NB4 (cell line): ENCODE measurements around the gene RASA3.

Source experiments
- DNase-seq: peaks from one replicate; pipeline ENCODE4 v3.0.0; 2010; ENCODE audit warnings: low read depth
- H3K4me3 ChIP-seq: one replicate; pipeline ENCODE4 v1.5.1; 2011; ENCODE audit warnings: mild to moderate bottlenecking, low read depth, low read length, moderate library complexity
- CTCF ChIP-seq: IDR thresholded peaks from one replicate; pipeline ENCODE4 v1.5.1; 2012; ENCODE audit warnings: low read depth, low read length
- MYC ChIP-seq: IDR thresholded peaks from 2 replicates; pipeline ENCODE4 v1.6.1; 2011; ENCODE audit warnings: low read depth, low read length
- POLR2A ChIP-seq: IDR thresholded peaks from 2 replicates; pipeline ENCODE4 v1.6.1; 2011; ENCODE audit warnings: mild to moderate bottlenecking; ENCODE audit not compliant: insufficient read length; ENCODE audit errors: extremely low read depth
- TF ChIP-seq, protein P1 (sequence below): IDR thresholded peaks from 2 replicates; pipeline ENCODE4 v1.6.1; 2011; ENCODE audit warnings: low read depth, low read length

RASA3 gene

DNA sequence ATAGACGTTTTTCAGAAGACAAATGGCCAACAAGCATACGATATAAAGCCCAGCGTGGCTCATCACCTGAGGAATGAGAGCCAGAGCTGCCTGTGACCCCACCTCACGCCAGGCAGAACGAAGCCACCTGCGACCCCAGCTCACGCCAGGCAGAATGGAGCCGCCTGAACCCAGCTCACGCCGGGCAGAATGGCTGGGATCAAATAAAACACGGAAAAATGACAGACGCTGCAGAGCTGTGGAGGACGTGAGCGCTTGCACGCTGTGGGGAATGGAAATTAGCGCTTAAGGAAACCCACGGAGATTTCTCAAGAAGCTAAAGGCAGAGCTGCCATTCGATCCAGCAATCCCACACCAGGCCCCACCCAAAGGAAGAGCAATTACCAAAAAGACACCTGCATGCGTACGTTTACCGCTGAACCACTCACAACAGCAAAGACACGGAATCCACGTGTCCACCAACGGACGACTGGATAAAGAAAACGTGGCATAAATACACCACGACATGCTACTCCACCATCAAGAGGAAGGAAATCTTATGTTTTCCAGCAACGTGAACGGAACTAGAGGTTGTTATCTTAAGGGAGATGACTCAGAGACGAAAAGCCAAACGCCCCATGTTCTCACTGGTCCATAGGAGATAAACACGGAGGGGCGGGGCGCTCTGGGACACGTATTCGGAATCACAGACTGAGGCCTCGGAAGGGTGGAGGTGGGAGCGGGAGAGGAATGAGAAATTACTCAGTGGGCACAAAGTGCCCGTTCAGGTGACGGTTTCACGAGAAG is 127.8 kb downstream of the RASA3 start:
- no peak overlapping the region for H3K4me3 ChIP-seq
- TF ChIP-seq POLR2A (no peak), CTCF (no peak), MYC (no peak)
- TF ChIP-seq, protein P1, sequence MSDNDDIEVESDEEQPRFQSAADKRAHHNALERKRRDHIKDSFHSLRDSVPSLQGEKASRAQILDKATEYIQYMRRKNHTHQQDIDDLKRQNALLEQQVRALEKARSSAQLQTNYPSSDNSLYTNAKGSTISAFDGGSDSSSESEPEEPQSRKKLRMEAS = no peak
- no peak for DNase-seq

DNA sequence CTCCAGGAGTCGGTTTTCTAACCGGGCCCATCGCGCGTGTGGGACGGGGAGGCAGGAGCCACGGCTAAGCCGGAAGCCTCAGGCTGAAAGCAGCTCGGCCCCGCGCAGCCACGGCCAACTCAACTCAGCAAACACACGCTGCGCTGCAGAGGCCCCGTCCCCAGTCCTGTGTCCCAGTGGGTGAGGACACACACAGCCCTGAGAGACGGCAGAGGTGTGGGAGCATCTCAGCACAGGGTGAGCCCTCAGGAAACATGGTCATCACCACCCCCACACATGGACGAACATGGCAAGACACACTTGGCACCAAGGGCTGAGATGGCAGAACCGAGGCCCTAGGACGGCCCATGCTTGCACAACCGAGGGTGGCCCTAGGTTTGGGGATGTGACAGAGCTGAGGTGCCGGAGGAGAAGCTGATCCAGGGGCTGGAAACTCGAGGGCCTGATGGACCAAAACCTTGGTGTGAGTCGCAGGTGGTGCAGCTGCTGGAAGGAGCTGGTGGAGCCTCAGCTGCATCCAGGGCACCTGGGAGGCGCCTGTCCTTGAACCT is 129.6 kb downstream of the RASA3 start:
- H3K4me3 ChIP-seq = no peak overlapping the region
- TF ChIP-seq CTCF (no peak), POLR2A (no peak), MYC (no peak)
- TF ChIP-seq, protein P1 = no peak
- no peak for DNase-seq

DNA sequence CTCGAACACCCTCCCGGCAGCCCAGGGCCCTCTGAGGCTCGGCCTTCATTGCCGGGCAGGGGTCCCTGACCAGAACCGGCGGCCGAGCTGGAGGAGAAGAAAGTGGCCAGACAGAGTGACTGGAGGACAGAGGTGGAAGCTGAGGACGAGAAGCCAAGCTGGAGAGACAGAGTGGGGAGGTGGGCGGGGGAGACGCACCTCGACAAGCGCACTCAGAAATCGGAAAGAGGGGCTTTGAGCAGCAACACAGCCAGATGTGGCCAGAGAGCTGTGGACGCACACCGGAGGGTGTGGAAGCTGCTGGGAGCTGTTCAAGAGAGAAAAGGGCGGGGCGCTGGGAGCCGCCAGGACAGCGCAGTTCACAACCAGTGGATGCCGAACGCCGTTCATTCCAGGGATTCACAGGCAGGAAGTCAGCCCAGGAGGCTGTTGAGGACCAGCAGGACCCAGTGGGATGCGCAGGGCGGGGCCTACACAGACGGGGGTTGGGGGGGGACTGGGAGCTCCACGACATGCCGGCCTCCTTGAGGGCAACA is 130.3 kb downstream of the RASA3 start:
- TF ChIP-seq, protein P1 = no peak
- TF ChIP-seq CTCF = no peak
- no peak for TF ChIP-seq POLR2A
- TF ChIP-seq MYC = no peak
- no peak overlapping the region for H3K4me3 ChIP-seq
- DNase-seq = no peak

DNA sequence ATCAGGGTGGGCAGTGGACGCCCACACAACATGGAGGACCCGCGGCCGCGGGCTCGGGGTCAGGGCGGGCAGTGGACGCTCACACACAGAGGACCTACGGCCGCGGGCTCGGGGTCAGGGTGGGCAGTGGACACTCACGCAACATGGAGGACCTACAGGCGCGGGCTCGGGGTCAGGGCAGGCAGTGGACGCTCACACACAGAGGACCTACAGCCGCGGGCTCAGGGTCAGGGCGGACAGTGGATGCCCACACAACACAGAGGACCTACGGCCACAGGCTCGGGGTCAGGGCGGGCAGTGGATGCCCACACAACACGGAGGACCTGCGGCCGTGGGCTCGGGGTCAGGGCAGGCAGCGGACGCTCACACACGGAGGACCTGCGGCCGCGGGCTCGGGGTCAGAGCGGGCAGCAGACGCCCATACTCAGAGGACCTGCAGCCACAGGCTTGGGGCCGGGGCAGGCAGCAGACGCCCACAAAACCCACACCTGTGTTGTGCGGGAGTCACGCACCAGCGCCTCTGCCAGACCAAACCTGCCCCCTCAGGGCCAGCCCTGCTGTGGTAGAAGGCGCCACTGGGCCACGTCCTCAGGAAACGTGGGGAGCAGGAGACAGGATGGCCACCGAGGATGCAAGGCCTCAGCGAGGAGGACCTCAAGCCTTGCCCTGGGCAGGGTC is 131.0 kb downstream of the RASA3 start:
- TF ChIP-seq, protein P1 = no peak
- TF ChIP-seq CTCF (no peak), POLR2A (no peak), MYC (no peak)
- no peak for DNase-seq

GRCh38 chr13:114000151-114001040 is 132.0 kb downstream of the RASA3 start:
- H3K4me3 ChIP-seq = no peak overlapping the region
- no peak for TF ChIP-seq MYC
- TF ChIP-seq, protein P1 = no peak
- TF ChIP-seq POLR2A = no peak
- no peak for TF ChIP-seq CTCF
- DNase-seq = no peak

More for the DNA sequence above, 131.0 kb downstream of the RASA3 start:
- no peak overlapping the region for H3K4me3 ChIP-seq
